Liver (tissue), 9 donors: ENCODE data around the gene SEMA7A. TPM values are rescaled to one million over a fixed set of nuclear protein-coding genes. Genes with fewer than 3 reads are reported as not detected.

Experiments used
- DNase-seq: peaks from one replicate; pipeline ENCODE4 v3.0.0-alpha.2; 2017; ENCODE audit warnings: low spot score
- H3K27ac ChIP-seq, 2 donors: one replicate each; pipeline ENCODE4 v1.7.0; 2013; ENCODE audit warnings: inconsistent platforms in 2 of 2, low read length in 2 of 2, control low read depth in 1 of 2, low read depth in 1 of 2, mild to moderate bottlenecking in 1 of 2
- H3K27me3 ChIP-seq, 4 donors: one replicate each; pipeline versions ENCODE4 v1.6.1 to v1.7.0; 2013; ENCODE audit warnings: low read length in 3 of 4, inconsistent platforms in 1 of 4, mild to moderate bottlenecking in 1 of 4, moderate library complexity in 1 of 4; ENCODE audit not compliant: control insufficient read depth in 4 of 4, insufficient read depth in 4 of 4
- H3K36me3 ChIP-seq, 4 donors: one replicate each; pipeline versions ENCODE4 v1.6.1 to v1.7.0; 2013; ENCODE audit warnings: low read length in 3 of 4, mild to moderate bottlenecking in 3 of 4, low read depth in 1 of 4, moderate library complexity in 1 of 4; ENCODE audit not compliant: control insufficient read depth in 4 of 4, insufficient read depth in 3 of 4
- H3K4me1 ChIP-seq, 4 donors: one replicate each; pipeline versions ENCODE4 v1.6.1 to v1.7.0; 2013; ENCODE audit warnings: low read length in 3 of 4, mild to moderate bottlenecking in 3 of 4, moderate library complexity in 1 of 4; ENCODE audit not compliant: control insufficient read depth in 4 of 4, insufficient read depth in 4 of 4
- H3K4me3 ChIP-seq, 3 donors: one replicate each; pipeline versions ENCODE4 v1.6.1 to v1.7.0; 2013; ENCODE audit warnings: low read length in 3 of 3, control low read depth in 1 of 3, low read depth in 1 of 3, mild to moderate bottlenecking in 1 of 3
- H3K9ac ChIP-seq, 2 donors: one replicate each; pipeline ENCODE4 v1.7.0; 2013; ENCODE audit warnings: low read length in 2 of 2, mild to moderate bottlenecking in 2 of 2, moderate library complexity in 2 of 2, control low read depth in 1 of 2, low read depth in 1 of 2
- H3K9me3 ChIP-seq, 4 donors: one replicate each; pipeline versions ENCODE4 v1.6.1 to v1.7.0; 2013; ENCODE audit warnings: low read length in 3 of 4; ENCODE audit not compliant: control insufficient read depth in 4 of 4
- ATF3 ChIP-seq: IDR thresholded peaks from 2 replicates; pipeline ENCODE4 v1.6.1; 2016; ENCODE audit warnings: antibody characterized with exemption
- CTCF ChIP-seq: fragments of 150-350 bp; IDR thresholded peaks from 2 replicates; pipeline ENCODE4 v1.5.1; 2017; ENCODE audit warnings: improper control_type of control experiment, low read depth, low read length; ENCODE audit not compliant: missing input control
- EGR1 ChIP-seq, 2 donors: IDR thresholded peaks; 2 replicates each; pipeline ENCODE4 v1.6.1; 2016 to 2018; ENCODE audit warnings: antibody characterized with exemption in 2 of 2, low read depth in 2 of 2
- FOXA1 ChIP-seq: IDR thresholded peaks from 2 replicates; pipeline ENCODE4 v1.6.1; 2016; ENCODE audit warnings: antibody characterized with exemption
- GABPA ChIP-seq, 2 donors: IDR thresholded peaks in 1 of 2; conservative IDR thresholded peaks in 1 of 2; 2 replicates each; pipeline ENCODE4 v1.6.1; 2016; ENCODE audit warnings: antibody characterized with exemption in 2 of 2, mild to moderate bottlenecking in 1 of 2, moderate library complexity in 1 of 2
- HNF4A ChIP-seq, 2 donors: conservative IDR thresholded peaks; 2 replicates each; pipeline ENCODE4 v1.6.1; 2016; ENCODE audit warnings: antibody characterized with exemption in 2 of 2, mild to moderate bottlenecking in 2 of 2
- HNF4G ChIP-seq: IDR thresholded peaks from 2 replicates; pipeline ENCODE4 v1.6.1; 2016; ENCODE audit warnings: antibody characterized with exemption
- JUND ChIP-seq, 2 donors: IDR thresholded peaks; 2 replicates each; pipeline ENCODE4 v1.6.1; 2016; ENCODE audit warnings: antibody characterized with exemption in 2 of 2
- MAX ChIP-seq: IDR thresholded peaks from 2 replicates; pipeline ENCODE4 v1.6.1; 2016; ENCODE audit warnings: antibody characterized with exemption
- NR2F2 ChIP-seq: IDR thresholded peaks from 2 replicates; pipeline ENCODE4 v1.6.1; 2016; ENCODE audit warnings: antibody characterized with exemption
- RAD21 ChIP-seq, 2 donors: IDR thresholded peaks; 2 replicates each; pipeline ENCODE4 v1.6.1; 2016; ENCODE audit warnings: antibody characterized with exemption in 2 of 2, mild to moderate bottlenecking in 2 of 2
- REST ChIP-seq: IDR thresholded peaks from 2 replicates; pipeline ENCODE4 v1.6.1; 2016; ENCODE audit warnings: antibody characterized with exemption, mild to moderate bottlenecking
- RXRA ChIP-seq, 2 donors: IDR thresholded peaks; 2 replicates each; pipeline ENCODE4 v1.6.1; 2017 to 2018; ENCODE audit warnings: antibody characterized with exemption in 2 of 2, mild to moderate bottlenecking in 1 of 2
- TAF1 ChIP-seq: conservative IDR thresholded peaks from 2 replicates; pipeline ENCODE4 v1.6.1; 2016; ENCODE audit warnings: antibody characterized with exemption, mild to moderate bottlenecking
- YY1 ChIP-seq: IDR thresholded peaks from 2 replicates; pipeline ENCODE4 v1.6.1; 2016; ENCODE audit warnings: antibody characterized with exemption, mild to moderate bottlenecking
- ZBTB33 ChIP-seq: IDR thresholded peaks from 2 replicates; pipeline ENCODE4 v1.6.1; 2016; ENCODE audit warnings: antibody characterized with exemption
- WGBS: extraction: QIAGEN DNeasy Blood & Tissue Kit; methylation state at CpG from one replicate; pipeline ENCODE4 v1.1.7; 2013; 5-methylcytosine and 5-hydroxymethylcytosine counted together
- polyA plus RNA-seq, 2 donors: library from polyadenylated mRNA; stranded (reverse) in 1 of 2; unstranded in 1 of 2; fragments of 200-250 nt in 1 of 2; fragments of >200 nt in 1 of 2; fragmentation: Nextera tagmentation in 1 of 2; extraction: Ambion mirVana in 1 of 2; gene quantifications; one replicate each; pipeline versions ENCODE4 v1.2.1 to v1.2.3, GENCODE V29; 2013 to 2015
- total RNA-seq, 2 donors: library from RNA; depleted of rRNA; stranded (reverse); fragments of >200 nt; gene quantifications; one replicate each; pipeline ENCODE4 v1.2.3, GENCODE V29; 2014
- donor health status: healthy.
- donor health status: healthy.
- donor health status: healthy.
- donor health status: healthy.
- donor health status: healthy.

Gene SEMA7A
- total and polyA plus RNA-seq, 4 donors, result 0.14 to 18.1 (median 1.4) TPM

GRCh38 chr15:74397239-74398068 lies 36.3 kb downstream of the SEMA7A start:
- Histone ChIP-seq H3K4me3 (no peak overlapping the region), H3K9ac (no peak overlapping the region), H3K27ac (no peak overlapping the region), H3K4me1 (no peaks in the 10 kb centered on the region), H3K27me3 (no peaks in the 10 kb centered on the region), H3K36me3 (no peaks in the 10 kb centered on the region), H3K9me3 (no peaks in the 10 kb centered on the region)
- TF ChIP-seq RXRA (IDR thresholded peaks at IDR 0.05) (no peak), GABPA (IDR thresholded peaks at IDR 0.05 in 1 of 2, conservative IDR thresholded peaks at IDR 0.05 in 1 of 2) (no peak), NR2F2 (no peak), HNF4A (conservative IDR thresholded peaks at IDR 0.05) (no peak), ATF3 (no peak), RAD21 (IDR thresholded peaks at IDR 0.05) (no peak), HNF4G (no peak), YY1 (no peak), REST (no peak), EGR1 (IDR thresholded peaks at IDR 0.05; ENCODE audit: low read depth in 2 of 2) (no peak), ZBTB33 (no peak), FOXA1 (no peak), CTCF (no peak), MAX (no peak), JUND (IDR thresholded peaks at IDR 0.05) (no peak), TAF1 (no peak)
- WGBS, result 89% methylated on average over 6 of the region's 6 CpGs
- no peak for DNase-seq
